Measurements from ENCODE around the gene F8. TPM values are rescaled to one million over a fixed set of nuclear protein-coding genes. Genes with fewer than 3 reads are reported as not detected.

F8 gene
- total and polyA plus RNA-seq, 12 donors = 13.4 to 78.1 (median 38.6) TPM

- H3K36me3 ChIP-seq (replicated peaks in 1 of 2) = no peaks in the 10 kb centered on the region
- intact Hi-C loops (cut with DNase I) = no loop called here
- H3K27ac ChIP-seq = no peak overlapping the region
- no peak for DNase-seq
- H3K9me3 ChIP-seq (replicated peaks in 1 of 3) = no peaks in the 10 kb centered on the region
- no peaks in the 10 kb centered on the region for H3K27me3 ChIP-seq
- no peaks in the 10 kb centered on the region for H3K4me1 ChIP-seq (replicated peaks in 1 of 2)
- H3K4me3 ChIP-seq = no peak overlapping the region
- no peak for TF ChIP-seq POLR2A (IDR thresholded peaks at IDR 0.05)
- TF ChIP-seq, protein P1, sequence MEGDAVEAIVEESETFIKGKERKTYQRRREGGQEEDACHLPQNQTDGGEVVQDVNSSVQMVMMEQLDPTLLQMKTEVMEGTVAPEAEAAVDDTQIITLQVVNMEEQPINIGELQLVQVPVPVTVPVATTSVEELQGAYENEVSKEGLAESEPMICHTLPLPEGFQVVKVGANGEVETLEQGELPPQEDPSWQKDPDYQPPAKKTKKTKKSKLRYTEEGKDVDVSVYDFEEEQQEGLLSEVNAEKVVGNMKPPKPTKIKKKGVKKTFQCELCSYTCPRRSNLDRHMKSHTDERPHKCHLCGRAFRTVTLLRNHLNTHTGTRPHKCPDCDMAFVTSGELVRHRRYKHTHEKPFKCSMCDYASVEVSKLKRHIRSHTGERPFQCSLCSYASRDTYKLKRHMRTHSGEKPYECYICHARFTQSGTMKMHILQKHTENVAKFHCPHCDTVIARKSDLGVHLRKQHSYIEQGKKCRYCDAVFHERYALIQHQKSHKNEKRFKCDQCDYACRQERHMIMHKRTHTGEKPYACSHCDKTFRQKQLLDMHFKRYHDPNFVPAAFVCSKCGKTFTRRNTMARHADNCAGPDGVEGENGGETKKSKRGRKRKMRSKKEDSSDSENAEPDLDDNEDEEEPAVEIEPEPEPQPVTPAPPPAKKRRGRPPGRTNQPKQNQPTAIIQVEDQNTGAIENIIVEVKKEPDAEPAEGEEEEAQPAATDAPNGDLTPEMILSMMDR (IDR thresholded peaks at IDR 0.05) = no peak
- WGBS, 4 donors = 42 to 52% (median 49%) methylated on average over 5 of the region's 5 CpGs
Observed at GRCh38 chrX:154815274-154815818, 207.2 kb downstream of the F8 start.

DNA sequence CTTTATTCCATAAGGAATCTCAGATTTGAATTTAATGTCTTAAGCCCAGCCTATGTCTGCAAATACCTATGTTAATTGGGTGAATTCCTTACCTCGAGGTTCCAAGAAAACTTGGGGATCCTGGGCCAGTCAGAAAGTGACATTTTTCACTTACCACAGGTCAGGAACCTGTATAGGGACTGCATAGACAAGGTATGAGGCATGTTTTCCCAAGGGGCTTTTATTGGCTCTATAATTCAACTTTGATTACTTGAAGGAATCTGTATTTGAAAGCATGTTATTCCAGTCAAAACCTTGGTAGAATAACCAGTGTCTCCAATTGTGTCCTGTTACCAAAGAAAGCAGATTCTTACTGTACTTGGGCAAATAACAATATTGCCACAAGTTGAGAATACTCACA lies 208.7 kb downstream of the F8 start:
- Histone ChIP-seq H3K36me3 (replicated peaks in 1 of 2) (no peaks in the 10 kb centered on the region), H3K27me3 (no peaks in the 10 kb centered on the region), H3K9me3 (replicated peaks in 1 of 3) (no peaks in the 10 kb centered on the region), H3K4me3 (no peak overlapping the region), H3K27ac (no peak overlapping the region), H3K4me1 (replicated peaks in 1 of 2) (no peaks in the 10 kb centered on the region)
- 24 to 67% (median 38%) methylated on average over 1 of the region's 1 CpG for WGBS, 4 donors
- no peak for DNase-seq
- TF ChIP-seq, protein P1 (IDR thresholded peaks at IDR 0.05) = no peak
- TF ChIP-seq POLR2A (IDR thresholded peaks at IDR 0.05) = no peak
- intact Hi-C loops (cut with DNase I) = no loop called here

GRCh38 chrX:154812341-154813101 lies 210.0 kb downstream of the F8 start:
- no peaks in the 10 kb centered on the region for H3K9me3 ChIP-seq (replicated peaks in 1 of 3)
- TF ChIP-seq POLR2A (IDR thresholded peaks at IDR 0.05) = no peak
- TF ChIP-seq, protein P1 (IDR thresholded peaks at IDR 0.05) = no peak
- no peak overlapping the region for H3K4me3 ChIP-seq
- H3K4me1 ChIP-seq (replicated peaks in 1 of 2) = no peaks in the 10 kb centered on the region
- DNase-seq = no peak
- 63 to 100% (median 82%) methylated on average over 2 of the region's 2 CpGs for WGBS, 4 donors
- no peaks in the 10 kb centered on the region for H3K27me3 ChIP-seq
- intact Hi-C loops (cut with DNase I) = no loop called here
- no peaks in the 10 kb centered on the region for H3K36me3 ChIP-seq (replicated peaks in 1 of 2)
- no peak overlapping the region for H3K27ac ChIP-seq

DNA sequence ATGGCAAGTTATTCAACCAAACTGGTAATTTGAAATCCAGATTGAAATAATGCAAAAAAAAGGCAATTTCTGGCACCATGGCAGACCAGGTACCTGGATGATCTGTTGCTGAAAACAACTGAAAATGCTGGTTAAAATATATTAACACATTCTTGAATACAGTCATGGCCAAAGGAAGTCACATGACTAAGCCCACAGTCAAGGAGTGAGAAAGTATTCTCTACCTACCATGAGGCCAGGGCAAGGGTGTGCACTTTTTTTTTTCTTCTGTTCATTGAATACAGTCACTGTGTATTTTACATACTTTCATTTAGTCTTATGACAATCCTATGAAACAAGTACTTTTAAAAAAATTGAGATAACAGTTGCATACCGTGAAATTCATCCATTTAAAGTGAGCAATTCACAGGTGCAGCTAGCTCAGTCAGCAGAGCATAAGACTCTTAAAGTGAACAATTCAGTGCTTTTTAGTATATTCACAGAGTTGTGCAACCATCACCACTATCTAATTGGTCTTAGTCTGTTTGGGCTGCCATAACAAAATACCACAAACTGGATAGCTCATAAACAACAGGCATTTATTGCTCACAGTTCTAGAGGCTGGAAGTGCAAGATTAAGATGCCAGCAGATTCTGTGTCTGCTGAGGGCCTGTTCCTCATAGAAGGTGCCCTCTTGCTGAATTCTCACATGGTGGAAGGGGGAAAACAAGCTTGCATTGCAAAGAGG lies 212.4 kb downstream of the F8 start:
- Histone ChIP-seq H3K27me3 (no peaks in the 10 kb centered on the region), H3K4me1 (replicated peaks in 1 of 2) (no peaks in the 10 kb centered on the region), H3K27ac (no peak overlapping the region), H3K9me3 (replicated peaks in 1 of 3) (no peaks in the 10 kb centered on the region), H3K36me3 (replicated peaks in 1 of 2) (no peaks in the 10 kb centered on the region), H3K4me3 (no peak overlapping the region)
- WGBS, 4 donors = 77 to 92% (median 82%) methylated on average over 1 of the region's 1 CpG
- no peak for DNase-seq
- intact Hi-C loops (cut with DNase I) = no loop called here
- TF ChIP-seq POLR2A (IDR thresholded peaks at IDR 0.05) = no peak
- TF ChIP-seq, protein P1 (IDR thresholded peaks at IDR 0.05) = no peak
